Thyroid gland (tissue), 4 donors: ENCODE measurements around the gene SLC22A17. TPM values are rescaled to one million over a fixed set of nuclear protein-coding genes. Genes with fewer than 3 reads are reported as not detected.
A peak's percentile ranks its signal among the peaks of the same experiment; 100 is the strongest.

ENCODE experiments used
- DNase-seq, 2 donors: peaks; one replicate each; pipeline ENCODE4 v3.0.0-alpha.2; 2019
- H3K27ac ChIP-seq, 3 donors: fragments of 200-600 bp; sonication (generic); 1 replicate in 2 of 3; 2 replicates in 1 of 3; pipeline ENCODE4 v1.5.1; 2016 to 2019; ENCODE audit warnings: mild to moderate bottlenecking in 1 of 3, moderate library complexity in 1 of 3
- H3K27me3 ChIP-seq: fragments of 200-600 bp; sonication (generic); one replicate; pipeline ENCODE4 v1.5.1; 2019
- H3K36me3 ChIP-seq, 2 donors: fragments of 200-600 bp; sonication (generic); one replicate each; pipeline ENCODE4 v1.5.1; 2016 to 2019
- H3K4me1 ChIP-seq, 2 donors: fragments of 200-600 bp; sonication (generic); one replicate each; pipeline ENCODE4 v1.5.1; 2017 to 2019
- H3K4me3 ChIP-seq, 3 donors: fragments of 200-600 bp; sonication (generic); replicated peaks in 1 of 3; 1 replicate in 2 of 3; 2 replicates in 1 of 3; pipeline ENCODE4 v1.5.1; 2016; ENCODE audit warnings: mild to moderate bottlenecking in 1 of 3
- H3K9me3 ChIP-seq: fragments of 200-600 bp; sonication (generic); one replicate; pipeline ENCODE4 v1.5.1; 2017
- POLR2A ChIP-seq, 2 donors: fragments of 450-650 bp; IDR thresholded peaks; one replicate each; pipeline ENCODE4 v1.6.1; 2017; ENCODE audit warnings: antibody characterized with exemption in 2 of 2, mild to moderate bottlenecking in 2 of 2, moderate library complexity in 1 of 2
- WGBS, 2 donors: methylation state at CpG; one replicate each; pipeline ENCODE4 v1.1.5; 2017; 5-methylcytosine and 5-hydroxymethylcytosine counted together
- intact Hi-C: fragments of 100-400 bp; cut with DNase I; formaldehyde crosslinking; loops from one replicate; pipeline ENCODE4 v1.15.1; 2023
- total RNA-seq, 4 donors: library from RNA; depleted of rRNA; stranded (reverse); fragments of >200 nt; gene quantifications; one replicate each; pipeline ENCODE4 v1.2.3, GENCODE V29; 2016
- TF ChIP-seq, protein P1 (sequence below), 6 experiments: fragments of 200-600 bp in 3 of 6; fragments of 450-650 bp in 3 of 6; sonication (generic) in 3 of 6; IDR thresholded peaks; one replicate each; pipeline ENCODE4 v1.5.1; 2016 to 2019; ENCODE audit warnings: antibody characterized with exemption in 6 of 6, mild to moderate bottlenecking in 2 of 6, inconsistent platforms in 1 of 6, moderate library complexity in 1 of 6

SLC22A17 gene
- total RNA-seq, 4 donors from 2014 or later = 27.5 to 94.2 (median 53.7) TPM

DNA sequence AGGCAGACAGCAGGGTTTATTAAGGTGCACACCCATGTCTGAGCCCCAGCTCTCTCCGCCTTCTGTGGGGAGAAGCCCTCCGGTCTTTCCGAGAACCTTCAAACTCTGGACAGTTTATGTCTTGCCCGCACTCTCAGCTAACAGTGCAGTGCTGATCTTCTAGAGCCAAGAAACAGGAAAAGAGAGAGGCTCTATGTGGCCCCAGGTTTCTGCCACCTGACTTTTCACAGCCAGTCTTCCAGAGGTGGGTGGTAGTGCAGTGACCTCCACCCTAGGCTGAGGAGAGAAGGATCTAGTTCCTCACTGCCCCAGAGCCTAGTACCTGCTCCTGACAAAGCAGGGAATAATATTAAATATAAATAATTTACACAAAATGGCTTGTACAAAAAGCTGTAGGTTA, 4.0 kb upstream of the SLC22A17 start:
- no peak for DNase-seq
- WGBS, 2 donors = 91 to 96% methylated on average over 4 of the region's 4 CpGs
- TF ChIP-seq, protein P1, sequence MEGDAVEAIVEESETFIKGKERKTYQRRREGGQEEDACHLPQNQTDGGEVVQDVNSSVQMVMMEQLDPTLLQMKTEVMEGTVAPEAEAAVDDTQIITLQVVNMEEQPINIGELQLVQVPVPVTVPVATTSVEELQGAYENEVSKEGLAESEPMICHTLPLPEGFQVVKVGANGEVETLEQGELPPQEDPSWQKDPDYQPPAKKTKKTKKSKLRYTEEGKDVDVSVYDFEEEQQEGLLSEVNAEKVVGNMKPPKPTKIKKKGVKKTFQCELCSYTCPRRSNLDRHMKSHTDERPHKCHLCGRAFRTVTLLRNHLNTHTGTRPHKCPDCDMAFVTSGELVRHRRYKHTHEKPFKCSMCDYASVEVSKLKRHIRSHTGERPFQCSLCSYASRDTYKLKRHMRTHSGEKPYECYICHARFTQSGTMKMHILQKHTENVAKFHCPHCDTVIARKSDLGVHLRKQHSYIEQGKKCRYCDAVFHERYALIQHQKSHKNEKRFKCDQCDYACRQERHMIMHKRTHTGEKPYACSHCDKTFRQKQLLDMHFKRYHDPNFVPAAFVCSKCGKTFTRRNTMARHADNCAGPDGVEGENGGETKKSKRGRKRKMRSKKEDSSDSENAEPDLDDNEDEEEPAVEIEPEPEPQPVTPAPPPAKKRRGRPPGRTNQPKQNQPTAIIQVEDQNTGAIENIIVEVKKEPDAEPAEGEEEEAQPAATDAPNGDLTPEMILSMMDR (IDR thresholded peaks at IDR 0.05) = no peak
- TF ChIP-seq POLR2A (IDR thresholded peaks at IDR 0.05) = no peak
- H3K9me3 ChIP-seq = no peaks in the 10 kb centered on the region
- H3K27ac ChIP-seq = no peak overlapping the region
- no peaks in the 10 kb centered on the region for H3K36me3 ChIP-seq
- peaks cover 0 to 10% of the 10 kb centered on the region in 2 donors for H3K4me1 ChIP-seq
- H3K4me3 ChIP-seq = no peak overlapping the region
- intact Hi-C loops = no loop called here
- H3K27me3 ChIP-seq = no peaks in the 10 kb centered on the region

DNA sequence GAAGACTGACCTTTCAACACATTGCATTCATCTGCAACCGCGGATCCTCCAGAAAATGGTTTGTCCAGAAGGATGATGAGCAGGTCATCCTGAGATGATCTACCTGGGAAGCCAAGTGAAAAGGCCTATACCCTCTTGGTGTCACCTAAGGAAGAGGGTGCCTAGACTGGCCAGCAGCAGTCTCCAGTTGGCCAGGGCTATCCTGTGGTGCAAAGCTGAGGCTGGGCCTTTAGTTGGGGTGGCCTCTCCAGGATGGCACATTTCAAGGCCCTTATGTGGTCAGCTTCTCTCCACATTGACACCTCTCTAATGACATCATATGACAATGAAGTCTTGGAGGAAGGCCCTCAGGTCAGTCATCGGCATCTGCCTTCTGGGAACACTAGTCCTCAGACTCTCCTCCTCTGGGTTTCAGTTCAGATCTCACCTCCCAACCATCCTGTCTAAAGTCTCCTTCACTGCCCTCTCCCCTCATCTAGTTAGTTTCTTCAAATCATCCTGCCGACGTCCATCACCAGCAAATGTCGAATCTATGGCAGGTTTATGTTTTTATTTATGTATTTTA, 3.3 kb upstream of the SLC22A17 start:
- intact Hi-C loops = no loop called here

DNA sequence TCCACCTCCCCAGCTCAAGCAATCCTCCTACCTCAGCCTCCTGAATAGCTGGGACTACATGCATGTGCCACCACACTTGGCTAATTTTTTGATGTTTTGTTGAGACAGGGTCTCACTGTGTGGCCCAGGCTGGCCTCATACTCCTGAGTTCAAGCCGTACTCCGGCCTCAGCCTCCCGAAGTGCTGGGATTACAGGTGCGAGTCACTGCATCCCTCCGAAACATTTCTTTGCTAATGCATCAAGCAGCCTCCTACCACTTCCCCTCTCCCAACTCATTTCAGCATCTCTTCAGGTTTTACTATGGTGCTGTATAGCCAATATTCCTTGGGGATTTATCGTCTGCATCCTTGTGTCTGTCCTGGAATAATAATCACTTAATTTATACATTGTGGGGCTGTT, 2.3 kb upstream of the SLC22A17 start:
- 85 to 89% methylated on average over 6 of the region's 6 CpGs for WGBS, 2 donors
- Histone ChIP-seq H3K4me1 (peaks cover 0 to 12% of the 10 kb centered on the region in 2 donors), H3K36me3 (no peaks in the 10 kb centered on the region), H3K4me3 (no peak overlapping the region), H3K27ac (no peak overlapping the region), H3K27me3 (no peaks in the 10 kb centered on the region), H3K9me3 (no peaks in the 10 kb centered on the region)
- no peak for TF ChIP-seq POLR2A (IDR thresholded peaks at IDR 0.05)
- TF ChIP-seq, protein P1 (IDR thresholded peaks at IDR 0.05) = no peak
- intact Hi-C loops = no loop called here
- no peak for DNase-seq

More for the DNA sequence above, 3.3 kb upstream of the SLC22A17 start:
- 87 to 90% methylated on average over 6 of the region's 6 CpGs for WGBS, 2 donors
- Histone ChIP-seq H3K4me3 (no peak overlapping the region), H3K27ac (no peak overlapping the region), H3K36me3 (no peaks in the 10 kb centered on the region), H3K27me3 (no peaks in the 10 kb centered on the region), H3K9me3 (no peaks in the 10 kb centered on the region), H3K4me1 (peaks cover 0 to 12% of the 10 kb centered on the region in 2 donors)
- DNase-seq = no peak
- TF ChIP-seq, protein P1 (IDR thresholded peaks at IDR 0.05) = no peak
- TF ChIP-seq POLR2A (IDR thresholded peaks at IDR 0.05) = no peak

DNA sequence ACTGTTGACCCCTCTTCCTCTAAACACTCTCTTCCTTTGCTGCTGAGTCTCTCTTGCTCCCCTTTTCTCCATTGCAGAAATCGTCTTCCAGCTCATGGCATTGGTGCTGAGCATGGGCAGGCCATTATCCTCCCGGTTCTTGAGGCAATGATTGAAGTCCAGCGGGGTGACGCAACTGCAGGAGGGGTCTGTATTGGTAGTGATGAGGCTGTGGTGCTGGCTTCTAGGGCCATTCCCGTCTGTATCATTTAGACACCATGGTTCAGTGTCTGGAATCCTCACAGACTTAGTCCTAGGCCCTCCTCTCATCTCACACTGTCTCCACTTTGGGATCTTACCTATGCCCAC, 720 bp upstream of the SLC22A17 start:
- Histone ChIP-seq H3K27ac (peak overlapping the region in 1 of 3 donors; percentile 21), H3K27me3 (no peaks in the 10 kb centered on the region), H3K4me1 (peaks cover 0 to 12% of the 10 kb centered on the region in 2 donors), H3K36me3 (no peaks in the 10 kb centered on the region), H3K9me3 (no peaks in the 10 kb centered on the region), H3K4me3 (no peak overlapping the region)
- WGBS, 2 donors = 71 to 77% methylated on average over 5 of the region's 5 CpGs
- no peak for DNase-seq
- intact Hi-C loops = no loop called here
- TF ChIP-seq, protein P1 (IDR thresholded peaks at IDR 0.05) = no peak
- TF ChIP-seq POLR2A (IDR thresholded peaks at IDR 0.05) = no peak

DNA sequence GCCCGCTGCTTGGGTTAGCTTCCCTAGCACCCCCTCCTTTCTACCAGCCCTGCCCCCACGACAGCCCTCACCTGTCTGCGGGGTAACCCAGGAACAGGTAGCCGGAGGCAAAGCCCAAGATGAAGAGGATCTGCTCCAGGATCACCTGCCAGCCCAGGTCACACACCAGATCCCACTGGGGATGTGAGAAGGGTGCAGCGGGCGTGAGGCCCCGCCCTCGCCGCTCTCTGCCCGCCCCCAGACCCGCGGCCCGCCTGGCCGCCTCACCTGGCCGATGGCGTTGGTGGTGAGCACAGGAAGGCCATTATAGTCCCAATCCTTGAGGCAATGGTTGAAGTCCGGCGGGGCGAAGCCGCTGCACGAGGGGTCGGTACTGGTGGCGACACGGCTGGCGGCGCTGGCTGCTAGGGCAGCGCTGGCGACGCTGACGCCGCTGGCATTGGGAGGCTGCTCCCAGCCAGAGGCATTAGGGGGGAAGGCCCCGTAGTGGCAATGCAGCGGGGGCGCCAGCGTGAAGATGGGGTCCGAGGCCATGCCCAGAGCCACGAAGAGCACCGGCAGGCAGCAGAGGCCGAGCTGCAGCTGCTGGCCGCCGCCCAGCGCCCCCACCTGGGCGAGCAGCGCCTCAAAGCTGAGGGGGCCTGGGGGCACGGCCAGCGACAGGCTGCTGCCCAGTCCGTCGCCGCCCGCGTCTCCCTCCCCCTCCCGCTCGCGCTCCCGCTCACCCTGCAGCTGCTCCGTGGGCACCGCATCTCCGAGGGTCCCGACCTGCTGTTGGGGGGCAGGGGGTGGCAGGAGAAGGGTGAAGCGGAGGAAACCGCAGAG, 794 bp downstream of the SLC22A17 start:
- Histone ChIP-seq H3K36me3 (no peaks in the 10 kb centered on the region), H3K4me1 (peaks cover 0 to 12% of the 10 kb centered on the region in 2 donors), H3K9me3 (no peaks in the 10 kb centered on the region), H3K27ac (no peak overlapping the region), H3K27me3 (no peaks in the 10 kb centered on the region), H3K4me3 (peak overlapping the region; percentile 73 to 80 (median 78))
- intact Hi-C loops = no loop called here
- DNase-seq = peak; percentile 29 to 32
- peak in 1 of 2 donors; percentile 15 for TF ChIP-seq POLR2A (IDR thresholded peaks at IDR 0.05)
- TF ChIP-seq, protein P1 (IDR thresholded peaks at IDR 0.05) = no peak
- WGBS, 2 donors = 7 to 11% methylated on average over 22 to 23 of the region's 61 CpGs
